Measurements from ENCODE around the gene SLC25A30.
"Not testable (repeated sequence)": the region's sequence is repeated elsewhere in the genome, so short reads cannot be mapped to it uniquely, and the experiment has no call there.

The SLC25A30 gene

GRCh38 chr13:45367358-45367757 is 50.8 kb downstream of the SLC25A30 start:
- peak; percentile 96 for DNase-seq (ENCODE audit: low spot score)

GRCh38 chr13:45365558-45365885 is 52.7 kb downstream of the SLC25A30 start:
- DNase-seq (ENCODE audit: low spot score), result no peak

- no peak for DNase-seq (ENCODE audit: low spot score)
Measured at GRCh38 chr13:45364876-45365557, 53.2 kb downstream of the SLC25A30 start.

GRCh38 chr13:45362939-45363338 is 55.2 kb downstream of the SLC25A30 start:
- DNase-seq (ENCODE audit: low spot score), result no peak

- peak; percentile 34 for DNase-seq (ENCODE audit: low spot score)
Measured at GRCh38 chr13:45361596-45362206, 56.5 kb downstream of the SLC25A30 start.

GRCh38 chr13:45356966-45357672 is 61.1 kb downstream of the SLC25A30 start:
- DNase-seq (ENCODE audit: low spot score), result no peak

- DNase-seq (ENCODE audit: low spot score), result no peak
Measured at GRCh38 chr13:45353895-45354294, 64.3 kb downstream of the SLC25A30 start.

GRCh38 chr13:45352031-45352430 is 66.1 kb downstream of the SLC25A30 start:
- DNase-seq (ENCODE audit: low spot score), result no peak

- DNase-seq (ENCODE audit: low spot score), result no peak
Measured at GRCh38 chr13:45350152-45350551, 68.0 kb downstream of the SLC25A30 start.

- no peak for DNase-seq (ENCODE audit: low spot score)
Measured at GRCh38 chr13:45349438-45349837, 68.7 kb downstream of the SLC25A30 start.

GRCh38 chr13:45344064-45344463 is 74.1 kb downstream of the SLC25A30 start:
- DNase-seq (ENCODE audit: low spot score), result not testable (repeated sequence)

Measured in CD4-positive, alpha-beta T cell treated with Interleukin-2 at 100 ng/mL for 4 hours (primary cell).